Testis (tissue), 2 donors: ENCODE data around the gene FKBP1B.

Experiments used
- CTCF ChIP-seq, 3 experiments: fragments of 450-650 bp in 2 of 3; fragments of 200-600 bp in 1 of 3; sonication (generic) in 1 of 3; IDR thresholded peaks; one replicate each; pipeline ENCODE4 v1.5.1; 2016 to 2019; ENCODE audit warnings: antibody characterized with exemption in 3 of 3, mild to moderate bottlenecking in 2 of 3, moderate library complexity in 1 of 3
- POLR2A ChIP-seq: fragments of 450-650 bp; IDR thresholded peaks from one replicate; pipeline ENCODE4 v1.6.1; 2017; ENCODE audit warnings: antibody characterized with exemption, mild to moderate bottlenecking, moderate library complexity

- TF ChIP-seq CTCF (IDR thresholded peaks at IDR 0.05) (no peak), POLR2A (no peak)
Measured at GRCh38 chr2:24024996-24025663, 24.4 kb upstream of the FKBP1B start.
